ENCODE results near the gene UFSP2.

Gene UFSP2

DNA sequence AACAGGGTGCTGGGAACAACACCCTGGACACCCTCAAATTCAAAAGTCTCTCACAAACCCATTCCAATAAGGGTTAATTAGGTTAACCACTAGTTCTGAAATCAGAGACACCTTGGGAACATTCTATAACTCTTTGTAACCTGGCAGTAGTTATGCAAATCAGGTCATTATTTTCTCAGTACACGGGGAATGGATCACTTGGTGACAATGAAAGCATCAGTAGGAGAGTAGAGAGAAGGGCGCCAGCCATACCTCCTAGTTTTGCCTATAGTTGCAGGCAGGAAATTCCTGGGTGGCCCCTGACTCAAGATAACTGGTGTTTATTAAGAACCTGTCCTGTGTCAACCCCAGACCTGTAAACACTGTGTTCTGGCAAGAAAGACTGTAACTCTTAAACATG lies 43.2 kb upstream of the UFSP2 start:
- DNase-seq (ENCODE audit: low spot score): no peak

DNA sequence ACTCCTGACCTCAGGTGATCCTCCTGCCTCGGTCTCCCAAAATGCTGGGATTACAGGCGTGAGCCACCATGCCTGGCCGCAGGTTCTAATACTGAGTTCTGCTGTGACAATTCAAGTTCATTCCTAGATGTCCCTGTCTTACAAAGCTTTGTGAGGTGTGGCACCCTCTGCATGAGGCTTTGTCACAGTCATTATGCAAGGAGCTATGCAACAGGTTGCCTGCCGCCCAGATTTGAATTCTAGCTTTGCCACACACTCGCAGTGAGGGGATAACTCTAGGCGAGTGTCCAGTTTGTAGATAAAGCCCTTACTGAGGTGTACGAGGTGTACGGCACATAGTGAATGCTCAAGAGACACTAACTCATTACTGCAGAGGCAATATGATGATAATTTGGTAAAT lies 42.2 kb upstream of the UFSP2 start:
- TF ChIP-seq, protein P1, sequence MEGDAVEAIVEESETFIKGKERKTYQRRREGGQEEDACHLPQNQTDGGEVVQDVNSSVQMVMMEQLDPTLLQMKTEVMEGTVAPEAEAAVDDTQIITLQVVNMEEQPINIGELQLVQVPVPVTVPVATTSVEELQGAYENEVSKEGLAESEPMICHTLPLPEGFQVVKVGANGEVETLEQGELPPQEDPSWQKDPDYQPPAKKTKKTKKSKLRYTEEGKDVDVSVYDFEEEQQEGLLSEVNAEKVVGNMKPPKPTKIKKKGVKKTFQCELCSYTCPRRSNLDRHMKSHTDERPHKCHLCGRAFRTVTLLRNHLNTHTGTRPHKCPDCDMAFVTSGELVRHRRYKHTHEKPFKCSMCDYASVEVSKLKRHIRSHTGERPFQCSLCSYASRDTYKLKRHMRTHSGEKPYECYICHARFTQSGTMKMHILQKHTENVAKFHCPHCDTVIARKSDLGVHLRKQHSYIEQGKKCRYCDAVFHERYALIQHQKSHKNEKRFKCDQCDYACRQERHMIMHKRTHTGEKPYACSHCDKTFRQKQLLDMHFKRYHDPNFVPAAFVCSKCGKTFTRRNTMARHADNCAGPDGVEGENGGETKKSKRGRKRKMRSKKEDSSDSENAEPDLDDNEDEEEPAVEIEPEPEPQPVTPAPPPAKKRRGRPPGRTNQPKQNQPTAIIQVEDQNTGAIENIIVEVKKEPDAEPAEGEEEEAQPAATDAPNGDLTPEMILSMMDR (IDR thresholded peaks at IDR 0.05; ENCODE audit: extremely low read depth, insufficient read depth, missing control alignments): no peak
- DNase-seq (ENCODE audit: low spot score): no peak
- in situ Hi-C loops (cut with MboI; ENCODE audit: low pct_unique_long_range_greater_than_20kb, low sequenced_read_pairs, unreplicated experiment): no loop called here

More for the DNA sequence above, 43.2 kb upstream of the UFSP2 start:
- in situ Hi-C loops (cut with MboI; ENCODE audit: low pct_unique_long_range_greater_than_20kb, low sequenced_read_pairs, unreplicated experiment): no loop called here
- TF ChIP-seq, protein P1 (IDR thresholded peaks at IDR 0.05; ENCODE audit: extremely low read depth, insufficient read depth, missing control alignments): no peak

DNA sequence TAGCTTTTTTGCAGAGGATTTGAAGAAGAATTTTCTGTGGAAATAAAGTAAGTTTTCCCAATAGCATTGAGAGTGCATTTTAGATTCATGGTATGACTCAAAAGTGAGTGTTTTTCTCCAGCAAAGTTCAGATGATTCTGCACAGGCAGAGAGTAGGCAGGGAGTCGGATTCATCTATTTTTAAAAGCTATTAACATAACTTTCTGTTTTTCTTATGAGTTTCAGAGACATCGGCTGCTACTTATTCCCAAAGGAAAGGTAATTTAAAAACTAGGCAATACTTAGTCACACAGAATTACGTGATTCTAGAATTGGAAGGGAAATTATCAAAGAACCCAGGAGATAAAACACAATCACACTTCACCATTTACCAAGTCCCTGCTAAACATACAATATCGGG lies 41.3 kb upstream of the UFSP2 start:
- TF ChIP-seq, protein P1 (IDR thresholded peaks at IDR 0.05; ENCODE audit: extremely low read depth, insufficient read depth, missing control alignments): no peak
- DNase-seq (ENCODE audit: low spot score): no peak
- in situ Hi-C loops (cut with MboI; ENCODE audit: low pct_unique_long_range_greater_than_20kb, low sequenced_read_pairs, unreplicated experiment): no loop called here

DNA sequence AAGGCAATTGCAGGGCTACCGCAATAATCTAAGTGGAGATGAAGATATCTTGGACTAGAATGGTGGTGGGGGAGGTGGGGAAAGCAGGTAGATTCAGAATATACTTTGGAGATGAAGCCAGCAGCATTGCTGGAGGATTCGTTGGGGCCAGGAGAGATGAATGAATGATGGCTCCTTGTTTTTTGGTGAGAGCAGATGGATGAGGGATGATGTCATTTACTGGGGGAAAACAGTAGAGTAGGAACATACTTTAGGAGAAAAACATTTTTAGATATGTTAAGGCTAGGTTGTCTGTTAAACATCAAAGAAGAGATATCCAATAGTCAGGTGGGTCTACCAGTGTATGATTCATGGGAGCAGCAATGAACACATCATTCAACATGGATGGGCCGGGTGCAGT lies 39.9 kb upstream of the UFSP2 start:
- in situ Hi-C loops (cut with MboI; ENCODE audit: low pct_unique_long_range_greater_than_20kb, low sequenced_read_pairs, unreplicated experiment): no loop called here
- TF ChIP-seq, protein P1 (IDR thresholded peaks at IDR 0.05; ENCODE audit: extremely low read depth, insufficient read depth, missing control alignments): no peak
- DNase-seq (ENCODE audit: low spot score): no peak

DNA sequence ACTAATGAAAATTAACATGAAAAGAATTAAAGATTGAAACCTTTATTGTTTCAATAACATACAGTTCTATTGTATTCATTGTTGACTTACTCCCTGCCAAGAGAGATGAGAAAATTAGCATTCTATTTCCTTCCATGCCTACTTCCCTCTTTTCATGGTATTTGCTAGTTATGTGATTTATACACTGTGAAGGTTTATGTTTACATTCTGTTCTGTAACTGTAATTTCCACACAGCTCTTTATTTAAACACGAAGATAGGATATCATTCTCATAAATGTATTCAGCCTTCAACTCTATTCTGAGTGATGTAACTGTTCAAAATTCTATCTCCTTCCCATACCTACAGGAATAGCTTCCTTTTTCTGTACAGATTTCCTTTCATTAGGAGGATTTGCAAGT lies 39.1 kb upstream of the UFSP2 start:
- in situ Hi-C loops (cut with MboI; ENCODE audit: low pct_unique_long_range_greater_than_20kb, low sequenced_read_pairs, unreplicated experiment): no loop called here
- DNase-seq (ENCODE audit: low spot score): no peak
- TF ChIP-seq, protein P1 (IDR thresholded peaks at IDR 0.05; ENCODE audit: extremely low read depth, insufficient read depth, missing control alignments): no peak

DNA sequence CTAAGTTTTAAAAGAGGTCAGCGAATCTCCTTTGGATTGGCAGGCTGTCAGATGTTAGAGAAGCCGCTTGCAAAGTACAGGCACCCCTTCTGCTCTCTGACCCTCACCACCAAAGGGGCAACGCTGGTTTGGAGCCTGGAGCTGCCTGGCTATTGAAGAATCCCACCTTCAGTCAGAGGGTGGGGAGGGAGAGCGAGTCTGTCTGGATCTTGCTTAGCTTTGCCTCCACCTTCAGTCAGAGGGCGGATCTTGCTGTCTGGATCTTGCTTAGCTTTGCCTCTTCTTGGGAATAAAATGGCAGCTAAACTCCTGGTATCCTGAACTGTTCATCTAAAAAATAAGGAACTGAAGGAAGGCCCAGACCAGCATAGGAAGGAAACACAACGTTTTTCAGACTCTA lies 38.4 kb upstream of the UFSP2 start:
- in situ Hi-C loops (cut with MboI; ENCODE audit: low pct_unique_long_range_greater_than_20kb, low sequenced_read_pairs, unreplicated experiment): no loop called here
- no peak for DNase-seq (ENCODE audit: low spot score)

More for the DNA sequence above, 38.4 kb upstream of the UFSP2 start:
- TF ChIP-seq, protein P1 (IDR thresholded peaks at IDR 0.05; ENCODE audit: extremely low read depth, insufficient read depth, missing control alignments): no peak

Data from GM13977 (cell line).